Vagina (tissue), 2 donors: ENCODE results near the gene OSBPL10.

ENCODE experiments used
- CTCF ChIP-seq, 3 experiments: fragments of 450-650 bp in 2 of 3; fragments of 200-600 bp in 1 of 3; sonication (generic) in 1 of 3; IDR thresholded peaks; one replicate each; pipeline ENCODE4 v1.5.1; 2017 to 2019; ENCODE audit warnings: antibody characterized with exemption in 3 of 3, mild to moderate bottlenecking in 2 of 3, moderate library complexity in 2 of 3
- POLR2AphosphoS5 ChIP-seq, 2 donors: sonication (generic); formaldehyde crosslinking; IDR thresholded peaks; one replicate each; pipeline ENCODE4 v1.9.0; 2017; ENCODE audit warnings: antibody characterized with exemption in 2 of 2, mild to moderate bottlenecking in 2 of 2, low read depth in 1 of 2; ENCODE audit not compliant: insufficient read depth in 1 of 2

GRCh38 chr3:31882431-31882830, 98.6 kb downstream of the OSBPL10 start:
- TF ChIP-seq CTCF (IDR thresholded peaks at IDR 0.05): no peak
- TF ChIP-seq POLR2AphosphoS5 (IDR thresholded peaks at IDR 0.05; ENCODE audit: insufficient read depth in 1 of 2, low read depth in 1 of 2): no peak
